ENCODE measurements around the gene AANAT.

The AANAT gene

DNA sequence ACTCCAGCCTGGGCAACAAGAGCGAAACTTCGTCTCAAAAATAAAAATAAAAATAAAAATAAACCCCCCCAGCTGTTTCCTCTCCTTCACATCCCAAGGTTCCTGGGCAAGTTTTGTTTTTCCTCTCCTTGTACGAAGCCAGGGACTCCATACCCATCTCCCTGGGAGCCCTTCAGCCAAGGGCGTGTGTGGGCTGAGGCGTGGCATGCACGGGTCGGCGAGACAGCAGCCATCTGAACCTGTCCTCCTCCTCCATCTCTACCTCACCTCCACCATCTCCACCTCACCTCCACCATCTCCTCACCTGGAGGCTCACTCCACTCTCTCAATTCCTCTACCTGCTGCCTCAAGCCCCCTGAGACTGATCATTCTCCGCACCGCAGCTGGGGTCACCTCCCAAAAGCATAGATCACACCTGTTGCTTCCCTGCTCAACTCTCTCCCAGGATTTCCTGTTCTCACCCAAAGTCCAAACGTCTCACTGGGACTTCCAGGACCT, 16.9 kb downstream of the AANAT start:
- peak overlapping the region; percentile 14 for H3K27ac ChIP-seq (ENCODE audit: poor library complexity, severe bottlenecking)
- peaks cover 6% of the 10 kb centered on the region; the same call in 1 of the 2 replicates for H3K36me3 ChIP-seq (ENCODE audit: low read depth)
- TF ChIP-seq, protein P1, sequence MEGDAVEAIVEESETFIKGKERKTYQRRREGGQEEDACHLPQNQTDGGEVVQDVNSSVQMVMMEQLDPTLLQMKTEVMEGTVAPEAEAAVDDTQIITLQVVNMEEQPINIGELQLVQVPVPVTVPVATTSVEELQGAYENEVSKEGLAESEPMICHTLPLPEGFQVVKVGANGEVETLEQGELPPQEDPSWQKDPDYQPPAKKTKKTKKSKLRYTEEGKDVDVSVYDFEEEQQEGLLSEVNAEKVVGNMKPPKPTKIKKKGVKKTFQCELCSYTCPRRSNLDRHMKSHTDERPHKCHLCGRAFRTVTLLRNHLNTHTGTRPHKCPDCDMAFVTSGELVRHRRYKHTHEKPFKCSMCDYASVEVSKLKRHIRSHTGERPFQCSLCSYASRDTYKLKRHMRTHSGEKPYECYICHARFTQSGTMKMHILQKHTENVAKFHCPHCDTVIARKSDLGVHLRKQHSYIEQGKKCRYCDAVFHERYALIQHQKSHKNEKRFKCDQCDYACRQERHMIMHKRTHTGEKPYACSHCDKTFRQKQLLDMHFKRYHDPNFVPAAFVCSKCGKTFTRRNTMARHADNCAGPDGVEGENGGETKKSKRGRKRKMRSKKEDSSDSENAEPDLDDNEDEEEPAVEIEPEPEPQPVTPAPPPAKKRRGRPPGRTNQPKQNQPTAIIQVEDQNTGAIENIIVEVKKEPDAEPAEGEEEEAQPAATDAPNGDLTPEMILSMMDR (IDR thresholded peaks at IDR 0.05; ENCODE audit: poor library complexity, severe bottlenecking) = no peak
- H3K9me3 ChIP-seq (ENCODE audit: severe bottlenecking) = no peaks in the 10 kb centered on the region
- no peaks in the 10 kb centered on the region for H3K27me3 ChIP-seq (ENCODE audit: insufficient read depth, poor library complexity, severe bottlenecking)
- ATAC-seq (ENCODE audit: low read depth) = no peak
- peaks cover 6% of the 10 kb centered on the region for H3K4me1 ChIP-seq (ENCODE audit: insufficient read depth, poor library complexity, severe bottlenecking)
- no peak for DNase-seq (ENCODE audit: low spot score)
- no peak overlapping the region for H3K4me3 ChIP-seq (ENCODE audit: severe bottlenecking)

DNA sequence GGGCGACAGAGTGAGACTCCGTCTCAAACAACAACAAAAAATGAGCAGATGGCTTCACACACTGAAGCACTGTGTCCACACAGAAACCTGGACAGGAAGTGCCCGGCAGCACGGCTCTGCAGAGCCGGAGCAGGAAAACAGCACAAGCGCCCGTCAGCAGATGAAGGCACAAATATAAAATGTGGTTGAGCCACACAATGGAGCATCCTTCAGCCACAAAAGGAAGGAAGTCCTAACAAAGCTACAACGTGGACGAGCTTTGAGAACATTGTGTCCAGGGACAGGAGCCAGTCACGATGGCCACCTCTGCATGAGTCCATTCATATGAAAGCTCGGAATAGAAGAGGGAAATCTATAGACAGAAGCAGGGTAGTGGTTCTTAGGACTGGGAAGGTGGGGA, 18.2 kb downstream of the AANAT start:
- H3K9me3 ChIP-seq (ENCODE audit: severe bottlenecking) = no peaks in the 10 kb centered on the region
- TF ChIP-seq, protein P1 (IDR thresholded peaks at IDR 0.05; ENCODE audit: poor library complexity, severe bottlenecking) = no peak
- peak overlapping the region; percentile 14 for H3K27ac ChIP-seq (ENCODE audit: poor library complexity, severe bottlenecking)
- H3K36me3 ChIP-seq (ENCODE audit: low read depth) = peaks cover 6% of the 10 kb centered on the region; the same call in 1 of the 2 replicates
- peaks cover 6% of the 10 kb centered on the region for H3K4me1 ChIP-seq (ENCODE audit: insufficient read depth, poor library complexity, severe bottlenecking)
- ATAC-seq (ENCODE audit: low read depth) (no peak), DNase-seq (ENCODE audit: low spot score) (no peak)
- H3K27me3 ChIP-seq (ENCODE audit: insufficient read depth, poor library complexity, severe bottlenecking) = no peaks in the 10 kb centered on the region
- H3K4me3 ChIP-seq (ENCODE audit: severe bottlenecking) = no peak overlapping the region

DNA sequence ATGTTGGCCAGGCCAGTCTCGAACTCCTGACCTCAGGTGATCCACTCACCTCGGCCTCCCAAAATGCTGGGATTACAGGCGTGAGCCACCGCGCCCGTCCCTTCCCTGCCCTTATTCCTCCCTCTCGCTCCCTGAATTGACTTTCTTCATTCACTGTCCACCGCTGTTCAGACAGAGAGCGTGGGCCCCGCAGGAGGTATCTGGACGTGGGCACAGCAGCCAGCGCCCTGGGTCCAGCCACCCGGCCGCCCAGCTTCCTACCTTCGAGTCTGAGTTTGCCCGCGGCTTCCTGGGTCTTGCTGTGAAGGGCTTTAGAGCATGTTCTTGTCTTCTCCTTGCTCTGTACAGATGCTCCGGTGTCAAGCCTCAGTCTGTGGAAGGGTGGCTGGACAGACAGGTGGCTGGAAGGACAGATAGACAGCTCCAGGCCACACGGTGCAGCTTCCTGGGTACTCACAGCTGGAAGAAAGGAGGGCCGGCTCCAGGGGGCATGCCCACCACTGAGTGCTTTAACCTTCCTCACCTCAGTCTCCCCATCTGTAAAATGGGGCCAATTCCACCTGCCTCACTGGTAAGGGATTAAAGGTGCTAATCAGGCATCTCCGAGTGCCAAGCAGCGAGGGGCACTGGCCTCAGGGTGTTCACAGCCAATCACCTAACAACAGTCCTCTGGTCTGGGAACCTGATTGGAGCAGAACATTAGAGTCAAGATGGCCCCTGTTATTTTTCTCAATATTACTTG, 20.2 kb downstream of the AANAT start:
- TF ChIP-seq, protein P1 (IDR thresholded peaks at IDR 0.05; ENCODE audit: poor library complexity, severe bottlenecking) = no peak
- Histone ChIP-seq H3K9me3 (ENCODE audit: severe bottlenecking) (no peaks in the 10 kb centered on the region), H3K27me3 (ENCODE audit: insufficient read depth, poor library complexity, severe bottlenecking) (no peaks in the 10 kb centered on the region), H3K27ac (ENCODE audit: poor library complexity, severe bottlenecking) (no peak overlapping the region), H3K4me3 (ENCODE audit: severe bottlenecking) (no peak overlapping the region), H3K4me1 (ENCODE audit: insufficient read depth, poor library complexity, severe bottlenecking) (peaks cover 7% of the 10 kb centered on the region), H3K36me3 (ENCODE audit: low read depth) (peaks cover 6% of the 10 kb centered on the region; the same call in 1 of the 2 replicates)
- DNase-seq (ENCODE audit: low spot score) = no peak
- ATAC-seq (ENCODE audit: low read depth) = no peak

DNA sequence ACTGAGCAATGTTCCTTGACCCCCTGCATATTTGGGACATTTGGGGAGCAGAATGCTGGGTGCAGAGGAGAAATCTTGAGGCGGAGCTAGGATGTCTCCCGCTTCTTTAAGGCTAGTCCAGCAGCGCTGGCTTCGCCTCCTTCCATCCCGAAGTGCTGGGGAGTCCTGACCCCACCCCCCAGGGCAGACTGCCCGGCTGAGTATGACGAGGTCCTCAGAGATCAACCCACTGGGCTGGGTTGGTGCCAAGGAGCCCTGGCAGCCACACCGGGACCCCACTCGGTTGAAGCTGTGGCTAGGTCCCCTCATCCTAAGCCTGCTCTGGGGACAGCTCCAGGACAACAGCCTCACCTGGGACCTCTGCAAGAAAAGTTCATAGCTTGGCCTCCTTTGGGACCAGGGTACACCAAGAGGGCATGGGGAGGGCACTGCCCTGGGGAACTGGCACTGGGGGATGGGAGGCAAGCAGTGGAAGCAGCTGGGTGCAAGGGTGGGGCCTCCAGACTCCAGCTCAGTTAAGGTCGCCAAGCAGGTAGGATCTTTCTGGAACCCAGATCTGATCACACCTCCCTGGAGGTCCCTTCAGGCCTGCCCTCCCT, 22.8 kb downstream of the AANAT start:
- H3K4me1 ChIP-seq (ENCODE audit: insufficient read depth, poor library complexity, severe bottlenecking) = peaks cover 17% of the 10 kb centered on the region
- TF ChIP-seq, protein P1 (IDR thresholded peaks at IDR 0.05; ENCODE audit: poor library complexity, severe bottlenecking) = no peak
- peaks cover 6% of the 10 kb centered on the region; the same call in 1 of the 2 replicates for H3K36me3 ChIP-seq (ENCODE audit: low read depth)
- ATAC-seq (ENCODE audit: low read depth) = no peak
- H3K4me3 ChIP-seq (ENCODE audit: severe bottlenecking) = no peak overlapping the region
- DNase-seq (ENCODE audit: low spot score) = no peak
- no peak overlapping the region for H3K27ac ChIP-seq (ENCODE audit: poor library complexity, severe bottlenecking)
- no peaks in the 10 kb centered on the region for H3K9me3 ChIP-seq (ENCODE audit: severe bottlenecking)
- H3K27me3 ChIP-seq (ENCODE audit: insufficient read depth, poor library complexity, severe bottlenecking) = no peaks in the 10 kb centered on the region

Data from RWPE2 (cell line).